Muscle of leg (tissue), 11 donors: ENCODE results near the gene SMG7. TPM values are rescaled to one million over a fixed set of nuclear protein-coding genes. Genes with fewer than 3 reads are reported as not detected.
A peak's percentile ranks its signal among the peaks of the same experiment; 100 is the strongest.

Experiments
- DNase-seq: peaks from one replicate; pipeline ENCODE4 v3.0.0; 2013
- H3K27ac ChIP-seq: one replicate; pipeline ENCODE4 v1.5.1; 2013; ENCODE audit warnings: mild to moderate bottlenecking, low read length, control low read depth
- H3K27me3 ChIP-seq: one replicate; pipeline ENCODE4 v1.6.1; 2013; ENCODE audit warnings: low read length; ENCODE audit not compliant: control insufficient read depth, insufficient read depth
- H3K36me3 ChIP-seq: one replicate; pipeline ENCODE4 v1.6.1; 2013; ENCODE audit warnings: low read length; ENCODE audit not compliant: control insufficient read depth, insufficient read depth
- H3K4me1 ChIP-seq: one replicate; pipeline ENCODE4 v1.6.1; 2013; ENCODE audit warnings: low read length; ENCODE audit not compliant: control insufficient read depth, insufficient read depth
- H3K4me3 ChIP-seq: one replicate; pipeline ENCODE4 v1.5.1; 2013; ENCODE audit warnings: low read length, control low read depth
- H3K9me3 ChIP-seq: replicated peaks from 2 replicates; pipeline ENCODE4 v1.6.1; 2013; ENCODE audit warnings: low read depth, low read length; ENCODE audit not compliant: control insufficient read depth
- WGBS: methylation state at CpG from one replicate; pipeline ENCODE4 v1.1.5; 2013; ENCODE audit warnings: missing lambda C conversion rate; ENCODE audit not compliant: insufficient coverage; 5-methylcytosine and 5-hydroxymethylcytosine counted together
- polyA plus RNA-seq, 8 donors: library from polyadenylated mRNA; unstranded; fragments of 120-200 nt; gene quantifications; one replicate each; pipeline versions ENCODE4 v1.2.1 to v1.2.3, GENCODE V29; 2013; ENCODE audit warnings: inconsistent platforms in 1 of 8, low replicate concordance in 1 of 8; ENCODE audit not compliant: insufficient read length in 8 of 8, insufficient read depth in 1 of 8
- total RNA-seq: library from RNA; stranded (reverse); fragments of 120-200 nt; gene quantifications from one replicate; pipeline ENCODE4 v1.2.4, GENCODE V29; 2013

SMG7 gene
- total and polyA plus RNA-seq, 9 donors: 14.7 to 37.6 (median 31.3) TPM

DNA sequence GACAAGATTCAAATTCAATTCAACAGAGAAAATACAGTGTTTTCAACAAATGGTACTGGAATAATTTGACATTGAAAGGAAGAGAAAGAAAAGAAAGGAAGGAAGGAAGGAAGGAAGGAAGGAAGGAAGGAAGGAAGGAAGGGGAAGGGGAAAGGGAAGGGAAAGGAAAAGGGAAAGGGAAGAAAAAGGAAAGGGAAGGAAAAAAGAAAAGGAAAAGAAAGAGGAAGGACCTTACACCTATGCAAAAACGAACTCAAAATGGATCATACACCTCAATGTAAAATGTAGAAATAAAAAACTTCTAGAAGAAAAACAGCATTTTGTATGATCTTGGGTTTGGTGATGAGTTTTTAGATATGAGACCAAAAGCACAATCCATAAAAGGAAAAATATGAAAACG, 34.2 kb upstream of the SMG7 start:
- no peak for DNase-seq
- WGBS: no CpG with 5 or more reads among the region's 2 CpGs
- H3K27me3 ChIP-seq: peaks cover 2% of the 10 kb centered on the region

GRCh38 chr1:183443011-183443410, 29.3 kb upstream of the SMG7 start:
- Histone ChIP-seq H3K4me1 (no peaks in the 10 kb centered on the region), H3K9me3 (no peaks in the 10 kb centered on the region), H3K27ac (peak overlapping the region; percentile 16), H3K27me3 (no peaks in the 10 kb centered on the region), H3K4me3 (no peak overlapping the region), H3K36me3 (no peaks in the 10 kb centered on the region)
- no CpG with 5 or more reads among the region's 2 CpGs for WGBS
- DNase-seq: peak; percentile 92

More for the DNA sequence above, 34.2 kb upstream of the SMG7 start:
- Histone ChIP-seq H3K9me3 (no peaks in the 10 kb centered on the region), H3K27ac (no peak overlapping the region), H3K4me3 (no peak overlapping the region), H3K4me1 (no peaks in the 10 kb centered on the region), H3K36me3 (no peaks in the 10 kb centered on the region)

- Histone ChIP-seq H3K27ac (no peak overlapping the region), H3K9me3 (no peaks in the 10 kb centered on the region), H3K4me3 (no peak overlapping the region), H3K4me1 (no peaks in the 10 kb centered on the region), H3K36me3 (no peaks in the 10 kb centered on the region), H3K27me3 (no peaks in the 10 kb centered on the region)
- WGBS: no CpG with 5 or more reads among the region's 1 CpG
- DNase-seq: no peak
These were observed 28.8 kb upstream of the SMG7 start for GRCh38 chr1:183443466-183443865.

DNA sequence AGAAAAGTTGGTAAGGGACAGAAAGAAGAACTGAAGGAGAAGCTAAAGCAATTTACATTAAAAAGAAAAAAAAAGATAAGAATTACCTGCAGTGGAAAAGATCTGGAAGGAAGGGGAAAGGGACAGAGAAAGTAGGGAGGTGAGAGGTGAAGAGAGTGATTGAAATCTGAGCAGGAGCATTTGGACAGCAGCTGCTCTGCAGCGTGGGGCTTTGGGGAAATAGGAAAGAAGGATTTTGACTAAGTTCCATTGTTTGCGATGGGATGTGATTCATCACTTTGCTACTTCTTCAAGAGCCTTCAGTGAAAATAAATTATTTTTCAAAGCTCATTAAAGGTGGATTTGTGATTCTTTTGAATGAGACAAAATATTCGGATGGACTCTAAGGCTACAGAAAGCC, 28.1 kb upstream of the SMG7 start:
- Histone ChIP-seq H3K27me3 (no peaks in the 10 kb centered on the region), H3K4me1 (no peaks in the 10 kb centered on the region), H3K4me3 (no peak overlapping the region), H3K36me3 (no peaks in the 10 kb centered on the region), H3K27ac (no peak overlapping the region), H3K9me3 (no peaks in the 10 kb centered on the region)
- peak; percentile 86 for DNase-seq
- WGBS: no CpG with 5 or more reads among the region's 3 CpGs

- no peak overlapping the region for H3K4me3 ChIP-seq
- WGBS: 93% methylated on average over 8 of the region's 13 CpGs
- H3K9me3 ChIP-seq: no peaks in the 10 kb centered on the region
- H3K27me3 ChIP-seq: no peaks in the 10 kb centered on the region
- DNase-seq: no peak
- H3K4me1 ChIP-seq: no peaks in the 10 kb centered on the region
- H3K27ac ChIP-seq: no peak overlapping the region
- H3K36me3 ChIP-seq: no peaks in the 10 kb centered on the region
These were observed 23.0 kb upstream of the SMG7 start for GRCh38 chr1:183449223-183449770.

- Histone ChIP-seq H3K27me3 (no peaks in the 10 kb centered on the region), H3K27ac (no peak overlapping the region), H3K4me3 (no peak overlapping the region), H3K36me3 (no peaks in the 10 kb centered on the region), H3K9me3 (no peaks in the 10 kb centered on the region), H3K4me1 (no peaks in the 10 kb centered on the region)
- DNase-seq: peak; percentile 12
- WGBS: no CpG with 5 or more reads among the region's 2 CpGs
These were observed 22.2 kb upstream of the SMG7 start for GRCh38 chr1:183450093-183450492.

DNA sequence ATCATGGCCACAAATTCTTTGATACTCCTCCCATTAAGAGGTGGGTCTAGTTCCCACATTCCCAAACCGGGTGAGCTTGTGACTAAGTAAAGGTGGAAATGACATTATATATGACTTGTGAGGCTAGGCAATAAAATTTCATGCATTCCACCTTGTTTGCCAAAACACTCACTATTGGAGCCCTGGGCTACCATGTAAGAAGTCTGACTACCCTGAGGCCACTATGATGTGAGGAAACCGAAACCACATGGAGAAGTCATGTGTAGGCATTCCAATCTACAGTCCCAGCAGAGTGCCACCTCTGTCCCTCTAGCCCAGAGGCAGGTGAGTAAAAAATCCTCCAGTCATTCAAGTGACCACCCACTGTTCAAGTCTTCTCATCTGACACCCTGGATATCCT, 17.9 kb upstream of the SMG7 start:
- Histone ChIP-seq H3K27ac (no peak overlapping the region), H3K9me3 (no peaks in the 10 kb centered on the region), H3K36me3 (no peaks in the 10 kb centered on the region), H3K27me3 (no peaks in the 10 kb centered on the region), H3K4me3 (no peak overlapping the region), H3K4me1 (no peaks in the 10 kb centered on the region)
- no peak for DNase-seq
- WGBS: no CpG with 5 or more reads among the region's 2 CpGs

DNA sequence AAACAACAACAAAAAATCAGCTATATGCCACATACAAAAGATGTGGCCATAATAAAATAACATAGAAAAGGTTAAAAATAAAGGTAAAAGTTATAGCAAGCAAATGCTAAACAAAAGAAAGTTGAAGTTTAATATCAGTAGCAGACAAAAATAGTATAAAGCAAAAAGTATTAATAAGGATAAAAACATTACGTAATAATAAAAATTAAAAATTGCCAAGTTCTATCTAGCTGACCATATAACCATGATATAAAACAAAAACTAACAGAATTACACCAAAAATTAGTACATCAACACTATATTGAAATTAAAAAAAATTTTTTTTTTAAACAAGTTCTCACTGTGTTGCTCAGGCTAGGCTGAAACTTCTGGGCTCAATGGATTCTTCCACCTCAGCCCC, 15.5 kb upstream of the SMG7 start:
- Histone ChIP-seq H3K4me3 (no peak overlapping the region), H3K4me1 (no peaks in the 10 kb centered on the region), H3K27ac (no peak overlapping the region), H3K36me3 (no peaks in the 10 kb centered on the region), H3K27me3 (no peaks in the 10 kb centered on the region), H3K9me3 (no peaks in the 10 kb centered on the region)
- DNase-seq: no peak
- no CpG with 5 or more reads among the region's 1 CpG for whole genome bisulfite sequencing

- no peak for DNase-seq
- no peaks in the 10 kb centered on the region for H3K4me1 ChIP-seq
- no peak overlapping the region for H3K27ac ChIP-seq
- no peak overlapping the region for H3K4me3 ChIP-seq
- H3K9me3 ChIP-seq: no peaks in the 10 kb centered on the region
- H3K27me3 ChIP-seq: no peaks in the 10 kb centered on the region
- H3K36me3 ChIP-seq: no peaks in the 10 kb centered on the region
- no CpG with 5 or more reads among the region's 3 CpGs for WGBS
These were observed 14.8 kb upstream of the SMG7 start for GRCh38 chr1:183457449-183457848.

DNA sequence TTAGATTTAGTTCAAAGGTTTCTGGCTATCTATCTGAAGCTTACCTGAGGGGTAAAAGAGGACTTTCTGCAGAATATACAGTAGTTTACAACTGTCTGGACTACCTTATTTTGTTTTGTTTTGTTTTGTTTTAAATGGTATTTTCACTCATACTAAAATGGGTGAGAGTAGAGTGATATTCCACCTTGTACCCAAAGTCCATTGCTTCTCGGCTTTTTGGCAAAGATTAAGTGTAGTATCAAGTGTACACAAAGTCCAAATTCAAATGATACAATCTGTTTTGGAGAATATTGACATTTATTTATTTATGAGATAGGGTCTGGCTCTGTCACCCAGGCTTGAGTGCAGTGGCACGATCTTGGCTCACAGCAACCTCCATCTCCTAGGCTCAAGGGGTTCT, 11.7 kb upstream of the SMG7 start:
- no CpG with 5 or more reads among the region's 2 CpGs for WGBS
- no peak for DNase-seq
- no peak overlapping the region for H3K27ac ChIP-seq
- H3K9me3 ChIP-seq: no peaks in the 10 kb centered on the region
- H3K27me3 ChIP-seq: peaks cover 2% of the 10 kb centered on the region
- no peaks in the 10 kb centered on the region for H3K4me1 ChIP-seq
- no peak overlapping the region for H3K4me3 ChIP-seq
- no peaks in the 10 kb centered on the region for H3K36me3 ChIP-seq

DNA sequence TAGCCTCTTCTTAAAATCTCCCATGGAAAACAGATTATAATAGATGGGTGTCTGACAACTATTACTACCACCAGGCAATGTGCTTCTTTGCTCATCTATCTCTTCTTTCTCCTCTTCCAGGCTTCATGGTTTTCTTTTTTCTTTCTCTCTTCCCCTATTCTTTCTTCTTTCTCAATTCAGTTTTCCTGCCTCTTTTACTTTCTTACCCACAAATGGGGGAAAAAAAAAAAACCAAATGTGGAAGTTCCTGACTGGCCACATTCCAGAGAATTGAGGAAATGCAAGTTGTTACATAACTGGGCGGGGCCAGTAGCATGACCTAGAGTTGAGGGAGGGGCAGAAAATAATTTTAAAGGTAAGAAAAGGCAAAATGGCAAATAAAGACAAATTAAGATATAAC, 10.9 kb upstream of the SMG7 start:
- Histone ChIP-seq H3K27ac (no peak overlapping the region), H3K4me3 (no peak overlapping the region), H3K9me3 (no peaks in the 10 kb centered on the region), H3K36me3 (no peaks in the 10 kb centered on the region), H3K27me3 (peaks cover 4% of the 10 kb centered on the region), H3K4me1 (no peaks in the 10 kb centered on the region)
- WGBS: no CpG with 5 or more reads among the region's 1 CpG
- DNase-seq: peak; percentile 59
